ENCODE measurements around the gene EARS2. TPM values are rescaled to one million over a fixed set of nuclear protein-coding genes. Genes with fewer than 3 reads are reported as not detected.

The EARS2 gene
- total RNA-seq, 1 donor from 2014 or later: 19.7 TPM

DNA sequence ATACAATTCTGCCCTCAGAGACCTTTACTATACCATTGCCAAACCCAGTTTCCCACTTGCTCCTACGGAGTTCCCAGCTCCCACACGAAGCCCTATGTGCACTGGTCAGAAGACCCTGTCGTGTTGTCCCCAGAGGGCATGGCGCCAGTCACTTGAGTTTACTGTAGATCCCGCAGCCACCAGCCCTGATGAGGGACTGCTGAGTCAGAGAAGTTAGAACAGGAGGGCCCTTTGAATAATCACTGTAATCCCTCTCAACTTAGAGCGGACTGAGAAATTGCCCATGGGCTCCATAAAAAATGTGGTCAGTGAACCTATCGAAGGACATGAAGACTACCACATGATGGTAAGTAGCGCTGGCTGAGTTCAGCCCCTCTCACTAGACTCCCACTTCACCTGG lies 9.6 kb upstream of the EARS2 start:
- no peaks in the 10 kb centered on the region for H3K27me3 ChIP-seq
- H4K20me1 ChIP-seq (ENCODE audit: low read depth): peaks cover 18% of the 10 kb centered on the region
- Mint-ChIP-seq H3K4me3 (no peak overlapping the region), H3K36me3 (peaks cover 35% of the 10 kb centered on the region), H3K27ac (no peak overlapping the region), H3K9me3 (no peaks in the 10 kb centered on the region), H3K27me3 (ENCODE audit: insufficient read depth, low read depth) (no peaks in the 10 kb centered on the region), H3K4me1 (no peaks in the 10 kb centered on the region)
- no peaks in the 10 kb centered on the region for H3K4me1 ChIP-seq
- no peak overlapping the region for H3K27ac ChIP-seq
- H3K9ac ChIP-seq: no peak overlapping the region
- H3K79me2 ChIP-seq (ENCODE audit: low read depth): no peaks in the 10 kb centered on the region
- H2AFZ ChIP-seq (replicated peaks): no peak overlapping the region
- H3K36me3 ChIP-seq: peaks cover 4% of the 10 kb centered on the region
- H3F3A ChIP-seq (ENCODE audit: low read depth): no peaks in the 10 kb centered on the region
- no peak for TF ChIP-seq EZH2phosphoT487 (IDR thresholded peaks at IDR 0.05)
- TF ChIP-seq CTCF (IDR thresholded peaks at IDR 0.05): no peak
- no peak for TF ChIP-seq EZH2 (IDR thresholded peaks at IDR 0.05)
- no peaks in the 10 kb centered on the region for H3K9me3 ChIP-seq (ENCODE audit: low read depth)
- H3K4me3 ChIP-seq: no peak overlapping the region
- no peak overlapping the region for H3K4me2 ChIP-seq
- DNase-seq (ENCODE audit: low spot score): no peak

- peaks cover 4% of the 10 kb centered on the region for H3K36me3 ChIP-seq
- no peak overlapping the region for H3K4me3 ChIP-seq
- DNase-seq (ENCODE audit: low spot score): no peak
- H3K9ac ChIP-seq: no peak overlapping the region
- H3F3A ChIP-seq (ENCODE audit: low read depth): no peaks in the 10 kb centered on the region
- H3K27me3 ChIP-seq: no peaks in the 10 kb centered on the region
- no peak for TF ChIP-seq EZH2phosphoT487 (IDR thresholded peaks at IDR 0.05)
- no peak for TF ChIP-seq CTCF (IDR thresholded peaks at IDR 0.05)
- no peak for TF ChIP-seq EZH2 (IDR thresholded peaks at IDR 0.05)
- H3K27me3 Mint-ChIP-seq (ENCODE audit: insufficient read depth, low read depth): no peaks in the 10 kb centered on the region
- no peaks in the 10 kb centered on the region for H3K9me3 ChIP-seq (ENCODE audit: low read depth)
- H3K4me1 ChIP-seq: no peaks in the 10 kb centered on the region
- no peaks in the 10 kb centered on the region for H3K4me1 Mint-ChIP-seq
- peaks cover 9% of the 10 kb centered on the region for H4K20me1 ChIP-seq (ENCODE audit: low read depth)
- H3K9me3 Mint-ChIP-seq: no peaks in the 10 kb centered on the region
- H3K36me3 Mint-ChIP-seq: peaks cover 36% of the 10 kb centered on the region
- no peak overlapping the region for H3K27ac ChIP-seq
- no peak overlapping the region for H3K4me3 Mint-ChIP-seq
- no peak overlapping the region for H3K27ac Mint-ChIP-seq
- no peak overlapping the region for H3K4me2 ChIP-seq
- H3K79me2 ChIP-seq (ENCODE audit: low read depth): peaks cover 15% of the 10 kb centered on the region
- no peak overlapping the region for H2AFZ ChIP-seq (replicated peaks)
Measured at GRCh38 chr16:23564575-23565363, 7.6 kb upstream of the EARS2 start.

GRCh38 chr16:23563186-23563585 lies 6.0 kb upstream of the EARS2 start:
- no peak for DNase-seq (ENCODE audit: low spot score)
- Histone ChIP-seq H3K79me2 (ENCODE audit: low read depth) (peaks cover 31% of the 10 kb centered on the region), H3K4me1 (peaks cover 3% of the 10 kb centered on the region), H3K9me3 (ENCODE audit: low read depth) (no peaks in the 10 kb centered on the region), H3K27ac (no peak overlapping the region), H3K4me2 (no peak overlapping the region), H2AFZ (replicated peaks) (no peak overlapping the region), H3F3A (ENCODE audit: low read depth) (no peaks in the 10 kb centered on the region), H3K36me3 (peaks cover 4% of the 10 kb centered on the region), H3K9ac (no peak overlapping the region), H4K20me1 (ENCODE audit: low read depth) (peaks cover 9% of the 10 kb centered on the region), H3K4me3 (no peak overlapping the region), H3K27me3 (no peaks in the 10 kb centered on the region)
- H3K4me3 Mint-ChIP-seq: no peak overlapping the region
- H3K36me3 Mint-ChIP-seq: peaks cover 35% of the 10 kb centered on the region
- H3K9me3 Mint-ChIP-seq: no peaks in the 10 kb centered on the region
- TF ChIP-seq CTCF (IDR thresholded peaks at IDR 0.05): no peak
- TF ChIP-seq EZH2phosphoT487 (IDR thresholded peaks at IDR 0.05): no peak
- no peak for TF ChIP-seq EZH2 (IDR thresholded peaks at IDR 0.05)
- H3K27me3 Mint-ChIP-seq (ENCODE audit: insufficient read depth, low read depth): no peaks in the 10 kb centered on the region
- peaks cover 6% of the 10 kb centered on the region for H3K4me1 Mint-ChIP-seq
- no peak overlapping the region for H3K27ac Mint-ChIP-seq
